B cell (primary cell): Measurements from ENCODE around the gene THSD7A. TPM values are rescaled to one million over a fixed set of nuclear protein-coding genes. Genes with fewer than 3 reads are reported as not detected.

Source experiments
- ATAC-seq: fragments of 200-7000 bp; cut with Tn5 transposase; one replicate; pipeline ENCODE4 v1.10.0; 2021; ENCODE audit warnings: low read depth, mild to moderate bottlenecking, moderate number of reproducible peaks, moderate library complexity
- CTCF ChIA-PET: fragments of 350-600 bp; sonication (Branson Sonifier 250); formaldehyde crosslinking; loops from one replicate; lab custom pipeline; 2021; ENCODE audit warnings: antibody characterized with exemption, inconsistent platforms; lab: Charles Lee
- POLR2A ChIA-PET: fragments of 350-600 bp; sonication (Branson Sonifier 250); formaldehyde crosslinking; loops from one replicate; lab custom pipeline; 2021; ENCODE audit warnings: antibody characterized with exemption; lab: Charles Lee
- DNase-seq: peaks from one replicate; pipeline ENCODE4 v3.0.0; 2013
- H2AFZ ChIP-seq: 2 replicates; pipeline ENCODE4 v1.6.1; 2012; ENCODE audit warnings: mild to moderate bottlenecking, low read depth, low read length; ENCODE audit not compliant: insufficient read depth, poor library complexity, severe bottlenecking
- H3K27ac ChIP-seq, 2 donors: 1 replicate in 1 of 2; 2 replicates in 1 of 2; pipeline ENCODE4 v1.5.1; 2012 to 2013; ENCODE audit warnings: low read length in 2 of 2, mild to moderate bottlenecking in 2 of 2, moderate library complexity in 1 of 2
- H3K27me3 ChIP-seq, 4 experiments: fragments of 200-600 bp in 1 of 4; sonication (generic) in 1 of 4; replicated peaks in 1 of 4; 1 replicate in 2 of 4; 2 replicates in 2 of 4; pipeline versions ENCODE4 v1.6.1 to v1.7.0; 2013 to 2016; ENCODE audit warnings: low read length in 3 of 4, mild to moderate bottlenecking in 2 of 4, mixed read lengths in 1 of 4, moderate library complexity in 1 of 4; ENCODE audit not compliant: insufficient read depth in 4 of 4, control insufficient read depth in 3 of 4; ENCODE audit errors: control extremely low read depth in 1 of 4
- H3K36me3 ChIP-seq, 2 experiments: replicated peaks in 1 of 2; 1 replicate in 1 of 2; 2 replicates in 1 of 2; pipeline versions ENCODE4 v1.6.1 to v1.7.1; 2013; ENCODE audit warnings: low read length in 1 of 2; ENCODE audit not compliant: insufficient read depth in 2 of 2, control insufficient read depth in 1 of 2; ENCODE audit errors: control extremely low read depth in 1 of 2, extremely low read depth in 1 of 2
- H3K4me1 ChIP-seq, 2 donors: fragments of 200-600 bp in 1 of 2; sonication (generic) in 1 of 2; 1 replicate in 1 of 2; 2 replicates in 1 of 2; pipeline versions ENCODE4 v1.5.1 to v1.6.1; 2013 to 2017; ENCODE audit warnings: low read length in 2 of 2; ENCODE audit not compliant: control insufficient read depth in 2 of 2, insufficient read depth in 2 of 2
- H3K4me2 ChIP-seq: replicated peaks from 2 replicates; pipeline ENCODE3; 2012; ENCODE audit warnings: mild to moderate bottlenecking, low read depth, low read length; ENCODE audit not compliant: poor library complexity, severe bottlenecking
- H3K4me3 ChIP-seq, 5 experiments: fragments of 200-600 bp in 1 of 5; sonication (generic) in 1 of 5; 1 replicate in 3 of 5; 2 replicates in 2 of 5; pipeline versions ENCODE4 v1.5.1 to v1.7.0; 2011 to 2016; ENCODE audit warnings: low read length in 4 of 5, mild to moderate bottlenecking in 4 of 5, low read depth in 2 of 5, control low read depth in 1 of 5, moderate library complexity in 1 of 5; ENCODE audit not compliant: insufficient read depth in 1 of 5; ENCODE audit errors: control extremely low read depth in 1 of 5, extremely low read depth in 1 of 5
- H3K79me2 ChIP-seq: fragments of 200-600 bp; sonication (generic); one replicate; pipeline ENCODE4 v1.6.0; 2016; ENCODE audit warnings: low read length; ENCODE audit not compliant: control insufficient read depth, insufficient read depth
- H3K9ac ChIP-seq: fragments of 200-600 bp; sonication (generic); 2 replicates; pipeline ENCODE4 v1.6.1; 2017; ENCODE audit warnings: mild to moderate bottlenecking, low read length, moderate library complexity
- H3K9me3 ChIP-seq, 3 donors: one replicate each; pipeline versions ENCODE4 v1.6.1 to v1.7.1; 2013; ENCODE audit warnings: low read length in 2 of 3; ENCODE audit not compliant: control insufficient read depth in 2 of 3, insufficient read depth in 1 of 3; ENCODE audit errors: control extremely low read depth in 1 of 3
- H4K20me1 ChIP-seq: 2 replicates; pipeline ENCODE4 v1.6.0; 2012; ENCODE audit warnings: mild to moderate bottlenecking, low read length; ENCODE audit not compliant: insufficient read depth, control insufficient read depth, poor library complexity, severe bottlenecking
- H3K27ac Mint-ChIP-seq: one replicate; pipeline ENCODE4 v1.8.0; 2021; ENCODE audit warnings: mixed read lengths
- H3K27me3 Mint-ChIP-seq: one replicate; pipeline ENCODE4 v1.8.0; 2021; ENCODE audit warnings: mixed read lengths
- H3K4me1 Mint-ChIP-seq: one replicate; pipeline ENCODE4 v1.8.0; 2021; ENCODE audit warnings: mixed read lengths
- H3K4me3 Mint-ChIP-seq: one replicate; pipeline ENCODE4 v1.8.0; 2021; ENCODE audit warnings: mixed read lengths
- H3K9me3 Mint-ChIP-seq: one replicate; pipeline ENCODE4 v1.8.0; 2022; ENCODE audit warnings: mixed read lengths; ENCODE audit not compliant: insufficient read depth
- CTCF ChIP-seq: fragments of 200-600 bp; IDR thresholded peaks from one replicate; pipeline ENCODE4 v1.8.0; 2022; ENCODE audit warnings: antibody characterized with exemption, mild to moderate bottlenecking
- EZH2 ChIP-seq: IDR thresholded peaks from 2 replicates; pipeline ENCODE4 v1.6.1; 2012; ENCODE audit warnings: borderline replicate concordance, low read depth, mild to moderate bottlenecking, moderate library complexity, low read length; ENCODE audit not compliant: insufficient read depth, poor library complexity, severe bottlenecking
- WGBS: methylation state at CpG from one replicate; pipeline ENCODE4 v1.1.5; 2013; ENCODE audit warnings: missing lambda C conversion rate; ENCODE audit not compliant: insufficient coverage; 5-methylcytosine and 5-hydroxymethylcytosine counted together
- intact Hi-C: fragments of 100-400 bp; cut with micrococcal nuclease; formaldehyde crosslinking; loops from one replicate; pipeline ENCODE4 v1.10.0; 2022
- polyA plus RNA-seq: library from polyadenylated mRNA; depleted of rRNA; stranded (reverse); fragments of >200 nt; gene quantifications from 2 replicates; pipeline ENCODE4 v1.2.3, GENCODE V29; 2012
- total RNA-seq, 2 donors: library from RNA; stranded (reverse); fragments of 120-200 nt in 1 of 2; gene quantifications; 1 replicate in 1 of 2; 2 replicates in 1 of 2; pipeline versions ENCODE4 v1.2.3 to v1.2.4, GENCODE V29; 2013 to 2022

THSD7A gene
- total and polyA plus RNA-seq, 2 donors (not counting 1 experiment from before 2014, with no cell fraction given): not detected

DNA sequence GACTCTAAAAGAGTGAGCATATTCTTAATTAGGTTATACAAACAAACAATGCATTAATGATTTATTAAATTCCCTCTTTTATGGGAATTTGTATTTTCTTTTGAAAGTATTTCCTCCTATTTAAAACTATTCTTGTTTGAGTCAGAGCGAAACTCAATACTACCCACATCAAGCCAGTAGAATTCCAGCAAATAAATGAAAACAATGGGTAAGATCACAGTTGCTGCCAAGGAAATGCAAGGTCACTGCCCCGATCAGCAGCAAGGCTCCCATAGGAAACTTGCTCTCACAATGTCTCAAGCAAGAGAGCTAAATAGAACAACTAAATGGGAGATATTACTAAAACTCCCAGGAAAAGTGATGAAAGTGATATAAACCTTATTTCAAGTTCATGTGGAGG lies 206.3 kb downstream of the THSD7A start:
- Histone ChIP-seq H3K79me2 (no peaks in the 10 kb centered on the region), H3K9me3 (no peaks in the 10 kb centered on the region), H3K4me2 (no peak overlapping the region), H4K20me1 (no peaks in the 10 kb centered on the region), H3K36me3 (no peaks in the 10 kb centered on the region), H3K4me3 (no peak overlapping the region), H3K4me1 (no peaks in the 10 kb centered on the region), H2AFZ (no peak overlapping the region), H3K27me3 (no peaks in the 10 kb centered on the region), H3K27ac (no peak overlapping the region), H3K9ac (no peak overlapping the region)
- Mint-ChIP-seq H3K27me3 (no peaks in the 10 kb centered on the region), H3K4me3 (no peak overlapping the region), H3K4me1 (no peaks in the 10 kb centered on the region), H3K27ac (no peak overlapping the region), H3K9me3 (no peaks in the 10 kb centered on the region)
- WGBS: no CpG with 5 or more reads among the region's 2 CpGs
- ChIA-PET CTCF (no interaction called here), POLR2A (no interaction called here)
- no peak for TF ChIP-seq CTCF
- TF ChIP-seq EZH2: no peak
- ATAC-seq (no peak), DNase-seq (no peak)
- intact Hi-C loops: no loop called here

GRCh38 chr7:11623093-11623678 lies 208.8 kb downstream of the THSD7A start:
- Histone ChIP-seq H3K4me1 (no peaks in the 10 kb centered on the region), H3K36me3 (no peaks in the 10 kb centered on the region), H3K79me2 (no peaks in the 10 kb centered on the region), H3K27me3 (no peaks in the 10 kb centered on the region), H3K9me3 (no peaks in the 10 kb centered on the region), H3K4me2 (no peak overlapping the region), H2AFZ (no peak overlapping the region), H3K9ac (no peak overlapping the region), H3K4me3 (no peak overlapping the region), H3K27ac (no peak overlapping the region), H4K20me1 (no peaks in the 10 kb centered on the region)
- Mint-ChIP-seq H3K4me3 (no peak overlapping the region), H3K27me3 (no peaks in the 10 kb centered on the region), H3K4me1 (no peaks in the 10 kb centered on the region), H3K9me3 (no peaks in the 10 kb centered on the region), H3K27ac (no peak overlapping the region)
- 93% methylated on average over 3 of the region's 4 CpGs for WGBS
- TF ChIP-seq EZH2 (no peak), CTCF (no peak)
- ATAC-seq: no peak
- ChIA-PET CTCF (no interaction called here), POLR2A (no interaction called here)
- no peak for DNase-seq
- intact Hi-C loops: no loop called here
